OCI-LY7 (cell line): Measurements from ENCODE around the gene ARHGEF40. TPM values are rescaled to one million over a fixed set of nuclear protein-coding genes. Genes with fewer than 3 reads are reported as not detected.

Experiments used
- BruUV-seq: library from RNA; stranded (reverse); fragments of 400-500 nt; replicated peaks from 2 replicates; lab custom pipeline; 2021; lab: Mats Ljungman, UMichigan
- CTCF ChIA-PET: fragments of 300-600 bp; sonication (Branson Sonifier 250); formaldehyde crosslinking; loops from one replicate; lab custom pipeline; 2022; ENCODE audit warnings: antibody characterized with exemption; ENCODE audit not compliant: unreplicated experiment; lab: Charles Lee
- POLR2A ChIA-PET: fragments of 300-600 bp; sonication (Branson Sonifier 250); formaldehyde crosslinking; loops from one replicate; lab custom pipeline; 2022; ENCODE audit warnings: antibody characterized with exemption; lab: Charles Lee
- DNase-seq: peaks from one replicate; pipeline ENCODE4 v3.0.0-alpha.2; 2015; ENCODE audit warnings: low spot score
- H2AFZ ChIP-seq: fragments of 200-600 bp; sonication (generic), shearing (Covaris generic); 2 replicates; pipeline ENCODE4 v1.6.1; 2014; ENCODE audit warnings: mild to moderate bottlenecking, antibody characterized with exemption, low read length, moderate library complexity
- H3K27ac ChIP-seq: fragments of 200-600 bp; sonication (generic); 2 replicates; pipeline ENCODE4 v1.5.1; 2014; ENCODE audit warnings: mixed run types, low read depth, mild to moderate bottlenecking, moderate library complexity, low read length, inconsistent platforms; ENCODE audit not compliant: poor library complexity, severe bottlenecking
- H3K36me3 ChIP-seq: fragments of 200-600 bp; sonication (generic); 2 replicates; pipeline ENCODE4 v1.6.1; 2014; ENCODE audit warnings: mild to moderate bottlenecking, antibody characterized with exemption, low read length, moderate library complexity, mixed read lengths; ENCODE audit not compliant: insufficient read depth
- H3K4me1 ChIP-seq: fragments of 200-600 bp; sonication (generic); 2 replicates; pipeline ENCODE4 v1.5.1; 2014; ENCODE audit warnings: mild to moderate bottlenecking, low read length; ENCODE audit not compliant: insufficient read depth, poor library complexity, severe bottlenecking
- H3K4me2 ChIP-seq: fragments of 200-600 bp; sonication (generic); 2 replicates; pipeline ENCODE4 v1.6.1; 2014; ENCODE audit warnings: mild to moderate bottlenecking, low read length
- H3K4me3 ChIP-seq: fragments of 200-600 bp; sonication (generic); 2 replicates; pipeline ENCODE4 v1.5.1; 2014; ENCODE audit warnings: mild to moderate bottlenecking, low read depth, low read length; ENCODE audit not compliant: poor library complexity, severe bottlenecking
- H3K79me2 ChIP-seq: fragments of 200-600 bp; sonication (generic); 2 replicates; pipeline ENCODE4 v1.6.1; 2016; ENCODE audit warnings: low read depth, mild to moderate bottlenecking, low read length, moderate library complexity, mixed read lengths; ENCODE audit not compliant: insufficient read depth
- H3K9me2 ChIP-seq: fragments of 200-600 bp; sonication (generic); 2 replicates; pipeline ENCODE4 v1.6.1; 2016; ENCODE audit warnings: mild to moderate bottlenecking, low read length, mixed read lengths; ENCODE audit not compliant: insufficient read depth
- H3K9me3 ChIP-seq: fragments of 200-600 bp; sonication (generic); 2 replicates; pipeline ENCODE4 v1.6.1; 2014; ENCODE audit warnings: mild to moderate bottlenecking, mixed run types, low read length, mixed read lengths
- H4K20me1 ChIP-seq: fragments of 200-600 bp; sonication (generic); 2 replicates; pipeline ENCODE4 v1.6.1; 2014; ENCODE audit warnings: mild to moderate bottlenecking, antibody characterized with exemption, low read length, moderate library complexity, mixed read lengths; ENCODE audit not compliant: insufficient read depth
- CTCF ChIP-seq: fragments of 200-600 bp; sonication (generic); conservative IDR thresholded peaks from 2 replicates; pipeline ENCODE4 v1.5.1; 2014; ENCODE audit warnings: mild to moderate bottlenecking, antibody characterized with exemption, low read length, moderate library complexity, mixed read lengths
- EZH2phosphoT487 ChIP-seq: fragments of 200-600 bp; sonication (generic); IDR thresholded peaks from 2 replicates; pipeline ENCODE4 v1.6.1; 2018; ENCODE audit warnings: low read depth, borderline replicate concordance, mild to moderate bottlenecking, mixed run types, antibody characterized with exemption, low read length, moderate library complexity, mixed read lengths
- intact Hi-C: fragments of 100-400 bp; cut with micrococcal nuclease; formaldehyde crosslinking; loops from one replicate; pipeline ENCODE4 v1.10.0; 2022; ENCODE audit not compliant: unreplicated experiment
- total RNA-seq, 2 experiments: library from RNA; depleted of rRNA in 1 of 2; stranded (reverse); fragments of >200 nt in 1 of 2; shearing (Covaris generic) in 1 of 2; gene quantifications; 2 replicates each; pipeline ENCODE4 v1.2.3, GENCODE V29; 2014 to 2022

ARHGEF40 gene
- total RNA-seq, 2 experiments from 2014 or later = 1.3 to 2.0 TPM

DNA sequence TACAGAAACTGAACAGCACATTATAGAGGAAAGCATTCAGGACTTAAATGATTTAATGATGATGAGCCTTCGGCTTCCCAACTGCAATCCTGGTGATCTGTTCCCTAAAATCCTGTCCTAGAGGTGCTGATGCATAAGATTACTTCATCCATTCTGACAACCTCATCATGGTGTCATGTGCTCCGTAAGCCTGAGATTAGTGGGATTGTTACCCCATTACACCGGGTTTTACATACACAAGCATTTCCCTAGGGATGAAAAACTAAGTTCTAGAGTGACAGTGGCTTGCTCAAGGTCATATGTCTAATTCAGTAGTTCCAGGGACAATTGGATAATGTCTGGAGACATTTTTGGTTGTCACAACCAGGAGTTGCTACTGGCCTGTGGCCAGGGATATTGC, 32.9 kb upstream of the ARHGEF40 start:
- Histone ChIP-seq H3K4me1 (no peaks in the 10 kb centered on the region), H3K4me3 (no peak overlapping the region), H3K79me2 (no peaks in the 10 kb centered on the region), H3K9me3 (no peaks in the 10 kb centered on the region), H2AFZ (no peak overlapping the region), H3K27ac (no peak overlapping the region), H3K4me2 (no peak overlapping the region), H4K20me1 (no peaks in the 10 kb centered on the region), H3K9me2 (no peaks in the 10 kb centered on the region), H3K36me3 (no peaks in the 10 kb centered on the region)
- ChIA-PET POLR2A (no interaction called here), CTCF (no interaction called here)
- intact Hi-C loops = no loop called here
- DNase-seq = no peak
- TF ChIP-seq CTCF = no peak
- TF ChIP-seq EZH2phosphoT487 = no peak
- no TSS peak for BruUV-seq

GRCh38 chr14:21038441-21039422, 31.4 kb upstream of the ARHGEF40 start:
- Histone ChIP-seq H3K79me2 (no peaks in the 10 kb centered on the region), H3K4me1 (no peaks in the 10 kb centered on the region), H3K9me3 (no peaks in the 10 kb centered on the region), H3K9me2 (no peaks in the 10 kb centered on the region), H3K4me3 (no peak overlapping the region), H2AFZ (no peak overlapping the region), H3K36me3 (no peaks in the 10 kb centered on the region), H3K4me2 (no peak overlapping the region), H3K27ac (no peak overlapping the region), H4K20me1 (no peaks in the 10 kb centered on the region)
- TF ChIP-seq EZH2phosphoT487 (no peak), CTCF (no peak)
- no peak for DNase-seq
- BruUV-seq = no TSS peak
- CTCF ChIA-PET = no interaction called here
- intact Hi-C loops = no loop called here
- POLR2A ChIA-PET = interaction anchor here (0.6 to 1.7 kb wide), 2 partner anchors 32 to 33 kb away, joined by 3 to 4 read pairs; no protein-coding TSS in a partner anchor
